ENCODE results near the gene PRPF19.

Gene PRPF19

GRCh38 chr11:60931917-60932316, 25.5 kb upstream of the PRPF19 start:
- POLR2A ChIA-PET, result no interaction called here
- CTCF ChIA-PET, result interaction anchor here (1.1 to 2.1 kb wide), 5 partner anchors 9 to 101 kb away, joined by 4 to 7 read pairs (median 5); partner anchors contain the start of gene TMEM109
- no peak for TF ChIP-seq CTCF (IDR thresholded peaks at IDR 0.05; ENCODE audit: control extremely low read depth, extremely low read depth, low read depth, missing control alignments)
- no peak for DNase-seq (ENCODE audit: extremely low spot score)

GRCh38 chr11:60930394-60930793, 24.0 kb upstream of the PRPF19 start:
- CTCF ChIA-PET, result interaction anchor here (1.0 to 1.7 kb wide), 2 partner anchors 11 to 15 kb away, joined by 3 to 5 read pairs; no protein-coding TSS in a partner anchor
- POLR2A ChIA-PET, result interaction anchor here (1.9 kb wide), 1 partner anchor 16 kb away, joined by 5 read pairs; the partner anchor contains the start of gene TMEM109
- TF ChIP-seq CTCF (IDR thresholded peaks at IDR 0.05; ENCODE audit: control extremely low read depth, extremely low read depth, low read depth, missing control alignments), result no peak

GRCh38 chr11:60929764-60930163, 23.4 kb upstream of the PRPF19 start:
- no peak for TF ChIP-seq CTCF (IDR thresholded peaks at IDR 0.05; ENCODE audit: control extremely low read depth, extremely low read depth, low read depth, missing control alignments)
- CTCF ChIA-PET, result interaction anchor here (0.9 to 1.7 kb wide), 5 partner anchors 11 to 365 kb away, joined by 3 to 5 read pairs (median 3); partner anchors contain the start of gene VWCE
- no peak for DNase-seq (ENCODE audit: extremely low spot score)
- POLR2A ChIA-PET, result interaction anchor here (0.6 to 1.9 kb wide), 2 partner anchors 16 to 90 kb away, joined by 4 to 5 read pairs; partner anchors contain the start of gene TMEM109

More at GRCh38 chr11:60930394-60930793, 24.0 kb upstream of the PRPF19 start:
- no peak for DNase-seq (ENCODE audit: extremely low spot score)

- no peak for DNase-seq (ENCODE audit: extremely low spot score)
- ChIA-PET CTCF (interaction anchor here (0.8 to 2.5 kb wide), 8 partner anchors 9 to 200 kb away, joined by 3 to 9 read pairs (median 4); no protein-coding TSS in a partner anchor), POLR2A (interaction anchor here (1.1 to 1.9 kb wide), 2 partner anchors 13 to 15 kb away, joined by 3 to 5 read pairs; partner anchors contain the start of gene TMEM109)
- TF ChIP-seq CTCF (IDR thresholded peaks at IDR 0.05; ENCODE audit: control extremely low read depth, extremely low read depth, low read depth, missing control alignments), result no peak
These were observed 22.2 kb upstream of the PRPF19 start for GRCh38 chr11:60928563-60929001.

- POLR2A ChIA-PET, result no interaction called here
- DNase-seq (ENCODE audit: extremely low spot score), result no peak
- CTCF ChIA-PET, result interaction anchor here (0.8 to 2.5 kb wide), 9 partner anchors 9 to 96 kb away, joined by 3 to 9 read pairs (median 3); no protein-coding TSS in a partner anchor
- TF ChIP-seq CTCF (IDR thresholded peaks at IDR 0.05; ENCODE audit: control extremely low read depth, extremely low read depth, low read depth, missing control alignments), result no peak
These were observed 21.2 kb upstream of the PRPF19 start for GRCh38 chr11:60927600-60927999.

GRCh38 chr11:60927061-60927592, 20.7 kb upstream of the PRPF19 start:
- ChIA-PET POLR2A (interaction anchor here (0.8 kb wide), 1 partner anchor 13 kb away, joined by 3 read pairs; no protein-coding TSS in a partner anchor), CTCF (interaction anchor here (0.9 to 2.5 kb wide), 6 partner anchors 8 to 44 kb away, joined by 3 to 9 read pairs (median 4); no protein-coding TSS in a partner anchor)
- TF ChIP-seq CTCF (IDR thresholded peaks at IDR 0.05; ENCODE audit: control extremely low read depth, extremely low read depth, low read depth, missing control alignments), result no peak
- DNase-seq (ENCODE audit: extremely low spot score), result no peak

Data from GM10248 (cell line).